ENCODE data around the gene PGBD2. TPM values are rescaled to one million over a fixed set of nuclear protein-coding genes. Genes with fewer than 3 reads are reported as not detected.
"Not testable (repeated sequence)": the region's sequence is repeated elsewhere in the genome, so short reads cannot be mapped to it uniquely, and the experiment has no call there.

Gene PGBD2
- total RNA-seq, 2 donors from 2014 or later, result 4.8 to 7.5 TPM

DNA sequence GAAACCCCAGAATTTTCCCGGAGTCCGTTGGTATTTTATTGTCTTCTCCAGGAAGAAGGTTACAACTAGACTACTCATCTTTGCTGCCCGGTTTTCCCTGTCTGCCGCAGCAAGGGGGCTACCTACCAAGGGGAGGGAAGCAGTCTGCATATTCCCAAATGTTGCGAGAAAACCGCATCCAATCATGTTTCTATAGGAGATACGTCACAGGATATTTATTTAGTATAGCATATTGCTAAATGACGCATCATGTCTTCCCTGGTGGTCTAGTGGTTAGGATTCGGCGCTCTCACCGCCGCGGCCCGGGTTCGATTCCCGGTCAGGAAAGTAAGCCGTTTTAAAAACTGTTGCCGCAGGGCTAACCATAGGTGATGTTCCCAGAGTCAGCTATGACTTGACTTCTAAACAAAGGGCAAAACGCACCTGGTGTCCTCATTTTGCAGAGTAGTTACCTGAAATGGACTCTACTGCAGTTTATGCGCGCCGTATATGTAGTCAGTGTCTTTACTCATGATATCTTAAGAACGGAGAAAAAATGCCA, 32.0 kb upstream of the PGBD2 start:
- peak overlapping the region; percentile 99 for H3K4me3 ChIP-seq (ENCODE audit: low read length)
- H3K27me3 ChIP-seq (ENCODE audit: control insufficient read depth, insufficient read depth, low read length, poor library complexity, severe bottlenecking), result no peaks in the 10 kb centered on the region
- no peaks in the 10 kb centered on the region for H3K9me3 ChIP-seq (ENCODE audit: control insufficient read depth, low read length)
- Mint-ChIP-seq H3K27ac (peak overlapping the region; percentile 99), H3K36me3 (ENCODE audit: low read depth) (no peaks in the 10 kb centered on the region), H3K27me3 (ENCODE audit: insufficient read depth) (peaks cover 5% of the 10 kb centered on the region), H3K4me1 (peaks cover 2% of the 10 kb centered on the region), H3K4me3 (peak overlapping the region; percentile 94), H3K9me3 (no peaks in the 10 kb centered on the region)
- DNase-seq, result peak; percentile 95
- 5 to 7% methylated on average over 21 to 23 of the region's 23 CpGs for WGBS, 2 experiments (ENCODE audit: insufficient coverage in 1 of 2, insufficient read length in 1 of 2)
- H3K27ac ChIP-seq (ENCODE audit: low read depth, low read length), result peak overlapping the region; percentile 93
- no peaks in the 10 kb centered on the region for H3K36me3 ChIP-seq (ENCODE audit: control insufficient read depth, insufficient read depth, low read length)
- peak overlapping the region; percentile 95 for H3K9ac ChIP-seq (ENCODE audit: extremely low read depth, low read length, poor library complexity, severe bottlenecking)
- H3K4me1 ChIP-seq (ENCODE audit: control insufficient read depth, insufficient read depth, low read length), result no peaks in the 10 kb centered on the region
- no peak for TF ChIP-seq CTCF (conservative IDR thresholded peaks at IDR 0.05)

DNA sequence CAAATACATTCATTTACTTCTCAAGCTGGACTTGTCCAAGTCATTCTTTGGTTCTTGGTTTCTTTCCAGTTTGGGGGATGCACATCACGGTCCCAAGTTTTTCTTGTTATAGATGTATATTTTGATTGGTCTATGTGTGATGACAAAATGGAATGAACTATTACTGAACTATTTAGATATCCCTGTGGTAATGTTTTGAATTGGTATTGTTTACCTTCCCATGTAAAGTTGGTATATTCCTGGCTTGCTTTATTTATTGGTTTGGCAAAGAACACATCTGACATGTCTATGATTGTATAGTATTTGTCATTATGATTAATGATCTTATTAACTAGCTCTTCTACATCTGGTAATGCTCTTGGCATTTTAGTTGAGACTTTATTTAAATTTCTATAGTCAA, 24.8 kb upstream of the PGBD2 start:
- no peak overlapping the region for H3K4me3 Mint-ChIP-seq
- 76% methylated on average over 1 of the region's 1 CpG; no CpG with 5 or more reads in 1 of the 2 experiments for WGBS, 2 experiments (ENCODE audit: insufficient coverage in 1 of 2, insufficient read length in 1 of 2)
- peaks cover 4% of the 10 kb centered on the region for H3K4me1 Mint-ChIP-seq
- no peak overlapping the region for H3K9ac ChIP-seq (ENCODE audit: extremely low read depth, low read length, poor library complexity, severe bottlenecking)
- no peaks in the 10 kb centered on the region for H3K36me3 ChIP-seq (ENCODE audit: control insufficient read depth, insufficient read depth, low read length)
- no peaks in the 10 kb centered on the region for H3K9me3 ChIP-seq (ENCODE audit: control insufficient read depth, low read length)
- no peak for TF ChIP-seq CTCF (conservative IDR thresholded peaks at IDR 0.05)
- no peak for DNase-seq
- H3K27ac ChIP-seq (ENCODE audit: low read depth, low read length), result no peak overlapping the region
- no peaks in the 10 kb centered on the region for H3K36me3 Mint-ChIP-seq (ENCODE audit: low read depth)
- no peaks in the 10 kb centered on the region for H3K9me3 Mint-ChIP-seq
- peaks cover 15% of the 10 kb centered on the region for H3K27me3 Mint-ChIP-seq (ENCODE audit: insufficient read depth)
- no peak overlapping the region for H3K27ac Mint-ChIP-seq
- no peaks in the 10 kb centered on the region for H3K4me1 ChIP-seq (ENCODE audit: control insufficient read depth, insufficient read depth, low read length)
- H3K27me3 ChIP-seq (ENCODE audit: control insufficient read depth, insufficient read depth, low read length, poor library complexity, severe bottlenecking), result peaks cover 19% of the 10 kb centered on the region
- no peak overlapping the region for H3K4me3 ChIP-seq (ENCODE audit: low read length)

DNA sequence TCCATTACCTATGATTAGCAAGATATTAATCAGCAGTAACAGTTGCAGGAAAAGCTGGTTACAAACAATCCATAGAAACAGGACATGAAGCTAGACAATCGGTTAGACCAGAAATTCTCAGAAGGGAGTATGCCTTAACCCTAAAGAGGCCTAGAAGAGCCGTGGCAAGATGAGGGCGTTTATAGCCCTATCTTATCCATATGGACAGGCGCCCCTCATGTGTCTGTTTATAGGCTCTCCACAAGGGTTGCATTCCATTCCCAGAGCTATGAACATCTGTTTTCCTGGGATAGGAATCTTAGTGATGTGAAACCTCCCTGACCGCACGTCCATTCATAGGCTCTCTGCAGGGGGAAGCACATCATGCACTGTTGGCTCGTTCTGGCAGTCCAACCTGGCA, 23.6 kb upstream of the PGBD2 start:
- H3K27ac Mint-ChIP-seq; H3K4me1 ChIP-seq (ENCODE audit: control insufficient read depth, insufficient read depth, low read length); H3K9ac ChIP-seq (ENCODE audit: extremely low read depth, low read length, poor library complexity, severe bottlenecking); H3K9me3 Mint-ChIP-seq; H3K36me3 ChIP-seq (ENCODE audit: control insufficient read depth, insufficient read depth, low read length); H3K27ac ChIP-seq (ENCODE audit: low read depth, low read length); H3K4me3 ChIP-seq (ENCODE audit: low read length); H3K9me3 ChIP-seq (ENCODE audit: control insufficient read depth, low read length); H3K4me3 Mint-ChIP-seq; H3K36me3 Mint-ChIP-seq (ENCODE audit: low read depth); DNase-seq: not testable (repeated sequence)
- peaks cover 15% of the 10 kb centered on the region for H3K27me3 Mint-ChIP-seq (ENCODE audit: insufficient read depth)
- peaks cover 10% of the 10 kb centered on the region for H3K4me1 Mint-ChIP-seq
- H3K27me3 ChIP-seq (ENCODE audit: control insufficient read depth, insufficient read depth, low read length, poor library complexity, severe bottlenecking), result peaks cover 19% of the 10 kb centered on the region
- 80 to 94% methylated on average over 1 to 6 of the region's 7 CpGs for WGBS, 2 experiments (ENCODE audit: insufficient coverage in 1 of 2, insufficient read length in 1 of 2)
